ENCODE results near the gene GPR37. TPM values are rescaled to one million over a fixed set of nuclear protein-coding genes. Genes with fewer than 3 reads are reported as not detected.

Gene GPR37
- total RNA-seq, 1 experiment from 2014 or later = 1.8 TPM

DNA sequence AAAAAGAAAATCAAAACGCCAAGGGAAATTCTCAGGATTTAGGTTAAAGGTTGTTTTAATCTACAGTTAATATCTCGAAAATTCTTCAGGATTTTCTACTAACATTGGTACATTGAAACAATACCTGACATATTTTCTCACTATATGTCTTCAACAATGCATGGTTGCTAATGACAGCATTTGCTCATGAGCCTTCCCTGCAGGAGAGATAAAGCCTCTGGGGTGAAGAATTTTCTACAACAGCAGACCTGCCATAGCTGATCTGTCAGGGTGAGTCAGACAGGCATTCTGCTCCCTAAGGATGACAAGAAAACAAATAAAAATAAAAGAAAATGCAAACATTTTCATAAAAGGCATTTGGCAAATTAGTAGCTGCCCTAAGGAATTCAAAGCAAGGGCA is 11.7 kb upstream of the GPR37 start:
- ChIA-PET CTCF (no interaction called here), POLR2A (ENCODE audit: unreplicated experiment) (no interaction called here)
- Histone ChIP-seq H2AFZ (no peak overlapping the region), H3K4me2 (no peak overlapping the region), H3K9me3 (ENCODE audit: insufficient read depth, low read depth) (no peaks in the 10 kb centered on the region; the same call in 1 of the 2 replicates), H3K36me3 (ENCODE audit: low read depth) (no peaks in the 10 kb centered on the region), H3K9me2 (ENCODE audit: insufficient read depth) (no peaks in the 10 kb centered on the region), H3K4me1 (replicated peaks; ENCODE audit: insufficient read depth) (no peaks in the 10 kb centered on the region), H3K4me3 (no peak overlapping the region), H4K20me1 (ENCODE audit: insufficient read depth) (no peaks in the 10 kb centered on the region), H3K27me3 (ENCODE audit: insufficient read depth, low read depth) (no peaks in the 10 kb centered on the region), H3F3A (ENCODE audit: insufficient read depth, low read depth) (no peaks in the 10 kb centered on the region), H3K27ac (no peak overlapping the region), H3K79me2 (ENCODE audit: low read depth) (no peaks in the 10 kb centered on the region)
- no peak for TF ChIP-seq EZH2 (IDR thresholded peaks at IDR 0.05; ENCODE audit: low read depth)
- DNase-seq = no peak
- intact Hi-C loops (cut with micrococcal nuclease; ENCODE audit: unreplicated experiment) = no loop called here
- no TSS peak for BruUV-seq (replicated peaks)

DNA sequence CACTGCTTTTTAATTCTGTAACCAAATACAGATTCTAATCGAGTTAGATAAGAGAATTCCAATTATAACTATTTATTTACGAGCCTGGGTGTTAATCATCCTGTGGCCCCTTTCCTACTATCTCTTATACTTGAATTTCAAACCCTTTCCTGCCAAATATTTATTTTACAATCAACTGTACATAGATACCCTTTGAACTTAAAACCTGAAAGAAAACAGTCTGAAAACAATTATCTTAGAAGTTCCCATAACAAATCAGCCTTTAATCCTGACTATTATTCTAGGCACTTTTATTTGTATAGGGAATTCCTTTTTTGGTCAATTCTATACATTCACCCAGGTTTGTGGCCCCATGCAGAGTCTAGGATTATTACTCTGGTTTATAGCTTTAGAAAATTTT is 10.6 kb upstream of the GPR37 start:
- Histone ChIP-seq H3K4me2 (no peak overlapping the region), H2AFZ (no peak overlapping the region), H3F3A (ENCODE audit: insufficient read depth, low read depth) (no peaks in the 10 kb centered on the region), H3K9me2 (ENCODE audit: insufficient read depth) (no peaks in the 10 kb centered on the region), H4K20me1 (ENCODE audit: insufficient read depth) (no peaks in the 10 kb centered on the region), H3K27ac (no peak overlapping the region), H3K4me1 (replicated peaks; ENCODE audit: insufficient read depth) (no peaks in the 10 kb centered on the region), H3K4me3 (no peak overlapping the region), H3K27me3 (ENCODE audit: insufficient read depth, low read depth) (no peaks in the 10 kb centered on the region), H3K9me3 (ENCODE audit: insufficient read depth, low read depth) (no peaks in the 10 kb centered on the region; the same call in 1 of the 2 replicates), H3K79me2 (ENCODE audit: low read depth) (no peaks in the 10 kb centered on the region), H3K36me3 (ENCODE audit: low read depth) (no peaks in the 10 kb centered on the region)
- BruUV-seq (replicated peaks) = no TSS peak
- intact Hi-C loops (cut with micrococcal nuclease; ENCODE audit: unreplicated experiment) = no loop called here
- TF ChIP-seq, protein P1, sequence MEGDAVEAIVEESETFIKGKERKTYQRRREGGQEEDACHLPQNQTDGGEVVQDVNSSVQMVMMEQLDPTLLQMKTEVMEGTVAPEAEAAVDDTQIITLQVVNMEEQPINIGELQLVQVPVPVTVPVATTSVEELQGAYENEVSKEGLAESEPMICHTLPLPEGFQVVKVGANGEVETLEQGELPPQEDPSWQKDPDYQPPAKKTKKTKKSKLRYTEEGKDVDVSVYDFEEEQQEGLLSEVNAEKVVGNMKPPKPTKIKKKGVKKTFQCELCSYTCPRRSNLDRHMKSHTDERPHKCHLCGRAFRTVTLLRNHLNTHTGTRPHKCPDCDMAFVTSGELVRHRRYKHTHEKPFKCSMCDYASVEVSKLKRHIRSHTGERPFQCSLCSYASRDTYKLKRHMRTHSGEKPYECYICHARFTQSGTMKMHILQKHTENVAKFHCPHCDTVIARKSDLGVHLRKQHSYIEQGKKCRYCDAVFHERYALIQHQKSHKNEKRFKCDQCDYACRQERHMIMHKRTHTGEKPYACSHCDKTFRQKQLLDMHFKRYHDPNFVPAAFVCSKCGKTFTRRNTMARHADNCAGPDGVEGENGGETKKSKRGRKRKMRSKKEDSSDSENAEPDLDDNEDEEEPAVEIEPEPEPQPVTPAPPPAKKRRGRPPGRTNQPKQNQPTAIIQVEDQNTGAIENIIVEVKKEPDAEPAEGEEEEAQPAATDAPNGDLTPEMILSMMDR (conservative IDR thresholded peaks at IDR 0.05) = no peak
- no peak for TF ChIP-seq EZH2 (IDR thresholded peaks at IDR 0.05; ENCODE audit: low read depth)
- no peak for DNase-seq
- POLR2A ChIA-PET (ENCODE audit: unreplicated experiment) = no interaction called here
- CTCF ChIA-PET = no interaction called here

DNA sequence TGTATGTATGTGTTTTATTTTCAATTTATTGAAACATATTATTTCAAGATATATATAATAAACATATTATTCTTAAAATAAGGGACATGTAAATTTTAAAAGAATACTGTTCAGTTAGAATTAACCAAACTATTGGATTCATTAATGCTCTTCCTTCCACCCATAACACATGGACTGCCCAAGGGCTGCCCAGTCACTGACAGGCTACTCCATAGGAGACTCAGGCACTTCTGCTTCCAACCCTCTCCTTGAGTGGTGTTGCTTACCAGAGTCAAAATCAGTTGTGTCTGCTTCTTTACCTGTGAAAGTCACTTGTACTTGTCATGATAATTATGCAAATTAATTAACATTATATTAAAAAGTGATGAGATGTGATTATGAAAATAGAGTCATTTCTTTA is 9.8 kb upstream of the GPR37 start:
- H3F3A ChIP-seq (ENCODE audit: insufficient read depth, low read depth) = no peaks in the 10 kb centered on the region
- H4K20me1 ChIP-seq (ENCODE audit: insufficient read depth) = no peaks in the 10 kb centered on the region
- no peaks in the 10 kb centered on the region for H3K36me3 ChIP-seq (ENCODE audit: low read depth)
- ChIA-PET POLR2A (ENCODE audit: unreplicated experiment) (no interaction called here), CTCF (no interaction called here)
- H3K4me3 ChIP-seq = no peak overlapping the region
- no peaks in the 10 kb centered on the region; the same call in 1 of the 2 replicates for H3K9me3 ChIP-seq (ENCODE audit: insufficient read depth, low read depth)
- no peaks in the 10 kb centered on the region for H3K9me2 ChIP-seq (ENCODE audit: insufficient read depth)
- H3K4me2 ChIP-seq = no peak overlapping the region
- DNase-seq = no peak
- intact Hi-C loops (cut with micrococcal nuclease; ENCODE audit: unreplicated experiment) = no loop called here
- no peaks in the 10 kb centered on the region for H3K4me1 ChIP-seq (replicated peaks; ENCODE audit: insufficient read depth)
- H2AFZ ChIP-seq = no peak overlapping the region
- TF ChIP-seq, protein P1 (conservative IDR thresholded peaks at IDR 0.05) = no peak
- TF ChIP-seq EZH2 (IDR thresholded peaks at IDR 0.05; ENCODE audit: low read depth) = no peak
- no TSS peak for BruUV-seq (replicated peaks)
- H3K27ac ChIP-seq = no peak overlapping the region
- H3K27me3 ChIP-seq (ENCODE audit: insufficient read depth, low read depth) = no peaks in the 10 kb centered on the region
- no peaks in the 10 kb centered on the region for H3K79me2 ChIP-seq (ENCODE audit: low read depth)

DNA sequence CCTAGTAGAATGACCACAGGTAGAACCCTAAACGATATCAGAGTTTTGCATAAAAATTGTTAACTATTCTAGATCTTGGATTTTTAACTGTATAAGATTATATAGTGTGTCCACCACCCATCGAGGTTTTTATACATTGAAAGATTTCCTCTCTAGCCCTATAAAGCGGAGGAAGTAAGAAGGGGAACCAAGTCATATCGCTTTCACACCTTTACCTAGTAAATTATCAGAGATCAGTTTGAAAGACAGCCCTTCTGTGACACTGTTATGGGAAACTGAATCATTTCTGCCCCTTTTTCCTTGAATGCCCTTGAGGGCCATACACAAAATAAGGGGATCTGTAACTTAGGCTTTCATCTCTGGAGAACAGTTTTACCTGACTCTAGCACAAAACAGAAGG is 8.3 kb upstream of the GPR37 start:
- no peaks in the 10 kb centered on the region for H3K36me3 ChIP-seq (ENCODE audit: low read depth)
- no peaks in the 10 kb centered on the region for H4K20me1 ChIP-seq (ENCODE audit: insufficient read depth)
- H3K9me3 ChIP-seq (ENCODE audit: insufficient read depth, low read depth) = no peaks in the 10 kb centered on the region; the same call in 1 of the 2 replicates
- DNase-seq = no peak
- H2AFZ ChIP-seq = no peak overlapping the region
- BruUV-seq (replicated peaks) = no TSS peak
- ChIA-PET POLR2A (ENCODE audit: unreplicated experiment) (no interaction called here), CTCF (no interaction called here)
- H3K4me1 ChIP-seq (replicated peaks; ENCODE audit: insufficient read depth) = no peaks in the 10 kb centered on the region
- no peak overlapping the region for H3K27ac ChIP-seq
- no peak overlapping the region for H3K4me2 ChIP-seq
- H3F3A ChIP-seq (ENCODE audit: insufficient read depth, low read depth) = no peaks in the 10 kb centered on the region
- TF ChIP-seq EZH2 (IDR thresholded peaks at IDR 0.05; ENCODE audit: low read depth) = no peak
- TF ChIP-seq, protein P1 (conservative IDR thresholded peaks at IDR 0.05) = no peak
- no peak overlapping the region for H3K4me3 ChIP-seq
- H3K79me2 ChIP-seq (ENCODE audit: low read depth) = no peaks in the 10 kb centered on the region
- no peaks in the 10 kb centered on the region for H3K27me3 ChIP-seq (ENCODE audit: insufficient read depth, low read depth)
- H3K9me2 ChIP-seq (ENCODE audit: insufficient read depth) = no peaks in the 10 kb centered on the region
- intact Hi-C loops (cut with micrococcal nuclease; ENCODE audit: unreplicated experiment) = no loop called here

All from PC-9 (cell line).